NCI-H524 treated with DMSO at 0.1 percent for 48 hours (cell line): ENCODE data around the gene COL26A1.

Experiments
- DNase-seq: peaks from one replicate; lab custom pipeline; 2025; lab: John Stamatoyannopoulos, UW

Gene COL26A1

GRCh38 chr7:101575168-101575567 is 212.5 kb downstream of the COL26A1 start:
- no peak for DNase-seq

- DNase-seq: no peak
These were observed 213.0 kb downstream of the COL26A1 start for GRCh38 chr7:101575721-101576120.

GRCh38 chr7:101576998-101577397 is 214.3 kb downstream of the COL26A1 start:
- DNase-seq: no peak

GRCh38 chr7:101578552-101578951 is 215.9 kb downstream of the COL26A1 start:
- DNase-seq: no peak

GRCh38 chr7:101580596-101580995 is 217.9 kb downstream of the COL26A1 start:
- DNase-seq: no peak

GRCh38 chr7:101581891-101582290 is 219.2 kb downstream of the COL26A1 start:
- no peak for DNase-seq

GRCh38 chr7:101582971-101583370 is 220.3 kb downstream of the COL26A1 start:
- no peak for DNase-seq

GRCh38 chr7:101586078-101586905 is 223.6 kb downstream of the COL26A1 start:
- no peak for DNase-seq

GRCh38 chr7:101586906-101587677 is 224.4 kb downstream of the COL26A1 start:
- DNase-seq: no peak

- no peak for DNase-seq
These were observed 225.7 kb downstream of the COL26A1 start for GRCh38 chr7:101588131-101588935.

GRCh38 chr7:101589052-101589451 is 226.4 kb downstream of the COL26A1 start:
- no peak for DNase-seq

GRCh38 chr7:101589976-101590662 is 227.4 kb downstream of the COL26A1 start:
- DNase-seq: no peak

GRCh38 chr7:101590663-101591435 is 228.2 kb downstream of the COL26A1 start:
- DNase-seq: no peak

- no peak for DNase-seq
These were observed 228.8 kb downstream of the COL26A1 start for GRCh38 chr7:101591504-101591903.

GRCh38 chr7:101593556-101593955 is 230.9 kb downstream of the COL26A1 start:
- DNase-seq: no peak

- no peak for DNase-seq
These were observed 232.1 kb downstream of the COL26A1 start for GRCh38 chr7:101594790-101595189.

GRCh38 chr7:101595246-101595645 is 232.6 kb downstream of the COL26A1 start:
- DNase-seq: no peak

- DNase-seq: peak; percentile 8
These were observed 233.3 kb downstream of the COL26A1 start for GRCh38 chr7:101595766-101596537.

- no peak for DNase-seq
These were observed 234.2 kb downstream of the COL26A1 start for GRCh38 chr7:101596898-101597297.

GRCh38 chr7:101597941-101598340 is 235.3 kb downstream of the COL26A1 start:
- DNase-seq: no peak
